Astrocyte (in vitro differentiated cells and primary cell): Measurements from ENCODE around the gene PXDN. TPM values are rescaled to one million over a fixed set of nuclear protein-coding genes. Genes with fewer than 3 reads are reported as not detected.

ENCODE experiments used
- DNase-seq: peaks from one replicate; pipeline ENCODE4 v3.0.0-alpha.2; 2010; ENCODE audit warnings: low read depth
- FAIRE-seq: peaks from 2 replicates; lab custom pipeline; 2011; peaks lifted over from hg19 to GRCh38; lab: Jason Lieb, UNC
- H2AFZ ChIP-seq: 2 replicates; pipeline ENCODE4 v1.6.0; 2012; ENCODE audit warnings: low read depth, low read length, inconsistent platforms
- H3K27ac ChIP-seq: 2 replicates; pipeline ENCODE4 v1.5.1; 2011; ENCODE audit warnings: low read depth, low read length, inconsistent platforms
- H3K27me3 ChIP-seq: 2 replicates; pipeline ENCODE4 v1.6.0; 2011; ENCODE audit warnings: low read length, inconsistent platforms; ENCODE audit not compliant: insufficient read depth
- H3K36me3 ChIP-seq: 2 replicates; pipeline ENCODE4 v1.5.1; 2011; ENCODE audit warnings: low read length, inconsistent platforms; ENCODE audit not compliant: insufficient read depth
- H3K4me1 ChIP-seq: 2 replicates; pipeline ENCODE4 v1.5.1; 2011; ENCODE audit warnings: low read length, inconsistent platforms; ENCODE audit not compliant: insufficient read depth
- H3K4me2 ChIP-seq: 2 replicates; pipeline ENCODE4 v1.6.0; 2012; ENCODE audit warnings: low read length, inconsistent platforms
- H3K4me3 ChIP-seq: 2 replicates; pipeline ENCODE4 v1.5.1; 2011; ENCODE audit warnings: low read depth, mild to moderate bottlenecking, low read length, inconsistent platforms; ENCODE audit not compliant: insufficient read depth
- H3K79me2 ChIP-seq: 2 replicates; pipeline ENCODE4 v1.6.0; 2012; ENCODE audit warnings: mild to moderate bottlenecking, low read length, inconsistent platforms; ENCODE audit not compliant: insufficient read depth
- H3K9ac ChIP-seq: 2 replicates; pipeline ENCODE4 v1.6.0; 2012; ENCODE audit warnings: mild to moderate bottlenecking, low read length, inconsistent platforms
- H3K9me3 ChIP-seq: 2 replicates; pipeline ENCODE4 v1.5.1; 2012; ENCODE audit warnings: low read depth, mild to moderate bottlenecking, low read length, inconsistent platforms; ENCODE audit not compliant: insufficient read depth
- H4K20me1 ChIP-seq: 2 replicates; pipeline ENCODE4 v1.6.0; 2012; ENCODE audit warnings: low read length, inconsistent platforms; ENCODE audit not compliant: insufficient read depth
- H3K27ac Mint-ChIP-seq: one replicate; pipeline ENCODE4 v1.8.0; 2021; ENCODE audit warnings: mild to moderate bottlenecking, mixed read lengths; ENCODE audit not compliant: unreplicated experiment
- H3K27me3 Mint-ChIP-seq: one replicate; pipeline ENCODE4 v1.8.0; 2021; ENCODE audit warnings: low read depth, mixed read lengths; ENCODE audit not compliant: unreplicated experiment
- H3K36me3 Mint-ChIP-seq: one replicate; pipeline ENCODE4 v1.8.0; 2021; ENCODE audit warnings: low read depth, mixed read lengths; ENCODE audit not compliant: unreplicated experiment
- H3K4me1 Mint-ChIP-seq: one replicate; pipeline ENCODE4 v1.8.0; 2021; ENCODE audit warnings: low read depth, mixed read lengths; ENCODE audit not compliant: unreplicated experiment
- H3K4me3 Mint-ChIP-seq: one replicate; pipeline ENCODE4 v1.8.0; 2021; ENCODE audit warnings: mild to moderate bottlenecking, moderate library complexity, mixed read lengths; ENCODE audit not compliant: unreplicated experiment
- H3K9me3 Mint-ChIP-seq: one replicate; pipeline ENCODE4 v1.8.0; 2021; ENCODE audit warnings: mild to moderate bottlenecking, mixed read lengths; ENCODE audit not compliant: unreplicated experiment
- EZH2 ChIP-seq: IDR thresholded peaks from 2 replicates; pipeline ENCODE4 v1.6.1; 2012; ENCODE audit warnings: mild to moderate bottlenecking, low read length, inconsistent platforms; ENCODE audit not compliant: insufficient read depth
- total RNA-seq: library from RNA; stranded (reverse); gene quantifications from 2 replicates; pipeline ENCODE4 v1.2.1, GENCODE V29; 2021
- TF ChIP-seq, protein P1 (sequence below): IDR thresholded peaks from 2 replicates; pipeline ENCODE4 v1.5.1; 2011; ENCODE audit warnings: low read depth, mild to moderate bottlenecking, inconsistent platforms, low read length, moderate library complexity; ENCODE audit not compliant: insufficient read depth

The PXDN gene
- total RNA-seq, 1 donor from 2014 or later, result 417 TPM

DNA sequence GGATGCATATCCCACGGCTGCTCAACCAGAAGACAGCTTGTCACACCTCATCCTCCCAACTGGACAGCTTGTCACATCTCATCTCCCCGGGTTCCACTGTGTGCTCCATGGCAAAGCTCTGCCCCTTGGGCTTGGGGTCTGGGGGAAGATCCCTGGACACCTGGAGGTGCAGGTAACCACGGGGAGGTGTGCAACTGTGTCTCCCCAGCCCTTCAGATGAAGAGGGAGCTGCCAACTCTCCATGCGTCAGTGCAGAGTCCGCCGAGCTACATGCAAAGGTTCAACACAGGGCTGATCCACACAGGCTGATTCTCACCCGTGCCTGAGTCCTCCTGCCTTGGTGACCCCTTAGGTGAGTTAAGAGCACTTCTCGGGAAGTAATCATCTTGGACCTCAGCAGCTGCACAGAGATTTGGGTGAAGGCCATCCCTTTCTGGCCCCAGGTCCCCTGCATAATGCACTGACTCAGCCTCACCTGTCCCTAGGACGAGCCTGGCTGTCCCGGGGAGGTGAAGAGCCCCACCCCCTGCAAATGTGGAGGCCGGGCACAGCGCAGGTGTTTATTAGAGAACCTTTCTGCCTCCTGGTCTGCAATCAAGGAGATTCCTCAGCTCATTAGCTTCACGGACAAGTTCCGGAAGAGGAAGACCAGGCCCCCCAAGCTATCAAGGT, 157.9 kb downstream of the PXDN start:
- peaks cover 20% of the 10 kb centered on the region for H3K4me1 Mint-ChIP-seq

DNA sequence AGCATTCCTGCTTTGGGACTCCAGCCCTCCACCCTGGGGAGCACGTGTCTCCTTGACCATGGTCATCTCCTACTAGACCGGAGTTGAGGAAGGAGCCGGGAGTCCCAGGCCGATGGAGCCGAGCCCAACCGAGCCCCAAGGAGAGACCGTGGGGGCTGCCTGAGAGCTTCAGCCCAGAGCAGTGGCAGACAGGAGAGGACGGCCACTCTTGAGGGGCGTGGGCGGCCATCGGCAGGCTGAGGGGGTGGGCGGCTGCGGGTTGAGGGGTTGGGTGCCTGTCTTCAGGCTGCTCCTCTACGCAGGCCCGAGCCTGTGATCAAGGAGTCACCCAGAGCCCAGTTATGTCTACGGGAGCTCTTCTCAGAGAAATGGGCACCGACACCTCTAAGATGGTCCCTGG, 158.7 kb downstream of the PXDN start:
- TF ChIP-seq EZH2, result no peak
- no peak for FAIRE-seq
- no peak for DNase-seq

More for the DNA sequence above, 157.9 kb downstream of the PXDN start:
- Mint-ChIP-seq H3K27ac (no peak overlapping the region), H3K9me3 (peaks cover 4% of the 10 kb centered on the region), H3K27me3 (peaks cover 21% of the 10 kb centered on the region), H3K36me3 (peaks cover 6% of the 10 kb centered on the region), H3K4me3 (no peak overlapping the region)
- Histone ChIP-seq H2AFZ (no peak overlapping the region), H3K27ac (no peak overlapping the region), H3K27me3 (no peaks in the 10 kb centered on the region), H3K9ac (no peak overlapping the region), H3K4me3 (no peak overlapping the region), H3K4me2 (no peak overlapping the region), H3K36me3 (no peaks in the 10 kb centered on the region), H3K9me3 (no peaks in the 10 kb centered on the region), H3K79me2 (no peaks in the 10 kb centered on the region), H3K4me1 (peaks cover 31% of the 10 kb centered on the region), H4K20me1 (no peaks in the 10 kb centered on the region)
- DNase-seq, result no peak
- no peak for FAIRE-seq
- TF ChIP-seq, protein P1, sequence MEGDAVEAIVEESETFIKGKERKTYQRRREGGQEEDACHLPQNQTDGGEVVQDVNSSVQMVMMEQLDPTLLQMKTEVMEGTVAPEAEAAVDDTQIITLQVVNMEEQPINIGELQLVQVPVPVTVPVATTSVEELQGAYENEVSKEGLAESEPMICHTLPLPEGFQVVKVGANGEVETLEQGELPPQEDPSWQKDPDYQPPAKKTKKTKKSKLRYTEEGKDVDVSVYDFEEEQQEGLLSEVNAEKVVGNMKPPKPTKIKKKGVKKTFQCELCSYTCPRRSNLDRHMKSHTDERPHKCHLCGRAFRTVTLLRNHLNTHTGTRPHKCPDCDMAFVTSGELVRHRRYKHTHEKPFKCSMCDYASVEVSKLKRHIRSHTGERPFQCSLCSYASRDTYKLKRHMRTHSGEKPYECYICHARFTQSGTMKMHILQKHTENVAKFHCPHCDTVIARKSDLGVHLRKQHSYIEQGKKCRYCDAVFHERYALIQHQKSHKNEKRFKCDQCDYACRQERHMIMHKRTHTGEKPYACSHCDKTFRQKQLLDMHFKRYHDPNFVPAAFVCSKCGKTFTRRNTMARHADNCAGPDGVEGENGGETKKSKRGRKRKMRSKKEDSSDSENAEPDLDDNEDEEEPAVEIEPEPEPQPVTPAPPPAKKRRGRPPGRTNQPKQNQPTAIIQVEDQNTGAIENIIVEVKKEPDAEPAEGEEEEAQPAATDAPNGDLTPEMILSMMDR, result no peak
- no peak for TF ChIP-seq EZH2

DNA sequence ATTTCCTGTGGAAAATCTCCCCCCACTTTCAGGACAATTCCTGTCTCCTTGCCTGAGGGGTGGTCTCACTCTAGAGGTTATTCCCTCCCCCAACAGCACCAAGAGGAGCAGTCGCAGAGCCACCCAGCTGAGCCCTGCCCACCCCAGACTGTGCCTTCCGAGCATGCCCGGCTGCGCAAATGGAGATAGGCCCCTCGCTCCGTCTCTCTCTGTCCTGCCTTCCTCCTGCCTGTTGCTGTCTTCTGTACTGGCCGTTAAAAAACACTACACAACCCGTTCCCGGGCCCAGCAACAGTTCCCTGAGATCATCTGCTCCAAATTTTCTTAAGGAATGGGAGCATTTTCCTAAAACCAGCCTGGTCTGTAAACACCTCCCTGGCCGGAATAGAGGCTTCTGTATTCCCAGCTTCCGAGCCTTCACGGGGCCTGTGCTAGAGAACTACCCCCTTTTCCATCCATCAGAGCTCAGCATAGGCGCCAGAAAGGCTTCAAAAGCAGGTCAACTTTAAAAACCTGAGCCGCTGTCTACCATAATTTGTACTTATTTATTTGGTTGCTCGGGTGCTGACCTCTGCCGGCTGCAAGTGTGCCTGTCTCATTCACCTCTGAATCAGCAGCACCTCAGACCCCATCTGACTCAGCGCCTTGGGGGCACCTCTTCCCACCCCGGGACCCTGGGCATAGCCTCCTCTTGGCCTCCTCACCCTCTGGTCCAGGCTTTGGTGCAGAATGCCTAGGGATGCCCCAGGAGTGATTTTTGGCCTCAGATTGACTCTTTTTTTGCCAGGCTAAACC, 159.4 kb downstream of the PXDN start:
- Histone ChIP-seq H3K79me2 (no peaks in the 10 kb centered on the region), H3K27me3 (no peaks in the 10 kb centered on the region), H3K9ac (no peak overlapping the region), H3K4me1 (peaks cover 31% of the 10 kb centered on the region), H4K20me1 (no peaks in the 10 kb centered on the region), H3K9me3 (no peaks in the 10 kb centered on the region), H3K27ac (no peak overlapping the region), H3K4me2 (no peak overlapping the region), H3K4me3 (no peak overlapping the region), H3K36me3 (no peaks in the 10 kb centered on the region), H2AFZ (no peak overlapping the region)
- no peak for FAIRE-seq
- TF ChIP-seq EZH2, result no peak
- TF ChIP-seq, protein P1, result no peak
- Mint-ChIP-seq H3K27ac (peak overlapping the region; percentile 12), H3K4me1 (peaks cover 12% of the 10 kb centered on the region), H3K4me3 (no peak overlapping the region), H3K27me3 (peaks cover 17% of the 10 kb centered on the region), H3K36me3 (peaks cover 6% of the 10 kb centered on the region), H3K9me3 (peaks cover 4% of the 10 kb centered on the region)
- DNase-seq, result no peak

More for the DNA sequence above, 158.7 kb downstream of the PXDN start:
- peaks cover 6% of the 10 kb centered on the region for H3K36me3 Mint-ChIP-seq
- H3K9me3 Mint-ChIP-seq, result peaks cover 4% of the 10 kb centered on the region
- Histone ChIP-seq H3K4me1 (peaks cover 26% of the 10 kb centered on the region), H4K20me1 (no peaks in the 10 kb centered on the region), H3K9me3 (no peaks in the 10 kb centered on the region), H3K9ac (no peak overlapping the region), H3K79me2 (no peaks in the 10 kb centered on the region), H3K36me3 (no peaks in the 10 kb centered on the region), H2AFZ (no peak overlapping the region), H3K4me3 (no peak overlapping the region), H3K4me2 (no peak overlapping the region), H3K27ac (no peak overlapping the region), H3K27me3 (no peaks in the 10 kb centered on the region)
- H3K4me3 Mint-ChIP-seq, result no peak overlapping the region
- H3K27me3 Mint-ChIP-seq, result peaks cover 17% of the 10 kb centered on the region
- H3K27ac Mint-ChIP-seq, result no peak overlapping the region
- H3K4me1 Mint-ChIP-seq, result peaks cover 15% of the 10 kb centered on the region
